H1 (cell line): Measurements from ENCODE around the gene ZBTB7A.

Experiments
- ATF2 ChIP-seq: IDR thresholded peaks from 2 replicates; pipeline ENCODE4 v1.6.1; 2012; ENCODE audit warnings: low read length, inconsistent platforms
- CBX5 ChIP-seq: fragments of 300-800, 300-1000 bp; sonication (generic); IDR thresholded peaks from 2 replicates; pipeline ENCODE4 v1.7.1; 2016; ENCODE audit warnings: antibody characterized with exemption, low read length, low read depth
- EP300 ChIP-seq, 2 experiments: IDR thresholded peaks; 1 replicate in 1 of 2; 2 replicates in 1 of 2; pipeline ENCODE4 v1.6.1; 2011 to 2012; ENCODE audit warnings: low read depth in 2 of 2, low read length in 2 of 2, mild to moderate bottlenecking in 2 of 2, borderline replicate concordance in 1 of 2, inconsistent platforms in 1 of 2, moderate library complexity in 1 of 2
- EZH2 ChIP-seq: fragments of 200-600 bp; sonication (generic); IDR thresholded peaks from 2 replicates; pipeline ENCODE4 v1.7.1; 2012; ENCODE audit warnings: low read depth, mild to moderate bottlenecking, moderate library complexity, low read length, inconsistent platforms; ENCODE audit not compliant: severe bottlenecking
- JUN ChIP-seq: IDR thresholded peaks from 2 replicates; pipeline ENCODE4 v1.6.1; 2011; ENCODE audit warnings: low read depth, mild to moderate bottlenecking, improper control_type of control experiment, low read length
- RAD21 ChIP-seq, 2 experiments: IDR thresholded peaks in 1 of 2; conservative IDR thresholded peaks in 1 of 2; 2 replicates each; pipeline ENCODE4 v1.6.1; 2011; ENCODE audit warnings: low read depth in 2 of 2, low read length in 2 of 2, improper control_type of control experiment in 1 of 2, inconsistent platforms in 1 of 2, mild to moderate bottlenecking in 1 of 2, moderate library complexity in 1 of 2
- TAF1 ChIP-seq: IDR thresholded peaks from 2 replicates; pipeline ENCODE4 v1.6.1; 2011; ENCODE audit warnings: mild to moderate bottlenecking, low read depth, low read length
- YY1 ChIP-seq: IDR thresholded peaks from 2 replicates; pipeline ENCODE4 v1.6.1; 2011; ENCODE audit warnings: low read depth, mild to moderate bottlenecking, low read length
- TF ChIP-seq, protein P1 (sequence below), 3 experiments: IDR thresholded peaks; 1 replicate in 2 of 3; 2 replicates in 1 of 3; pipeline versions ENCODE4 v1.5.1 to v1.6.1; 2011; ENCODE audit warnings: low read length in 3 of 3, mild to moderate bottlenecking in 3 of 3, inconsistent platforms in 2 of 3, low read depth in 1 of 3, moderate library complexity in 1 of 3; ENCODE audit not compliant: insufficient read depth in 1 of 3; ENCODE audit errors: control extremely low read depth in 1 of 3

- no peak for TF ChIP-seq YY1
- TF ChIP-seq, protein P1, sequence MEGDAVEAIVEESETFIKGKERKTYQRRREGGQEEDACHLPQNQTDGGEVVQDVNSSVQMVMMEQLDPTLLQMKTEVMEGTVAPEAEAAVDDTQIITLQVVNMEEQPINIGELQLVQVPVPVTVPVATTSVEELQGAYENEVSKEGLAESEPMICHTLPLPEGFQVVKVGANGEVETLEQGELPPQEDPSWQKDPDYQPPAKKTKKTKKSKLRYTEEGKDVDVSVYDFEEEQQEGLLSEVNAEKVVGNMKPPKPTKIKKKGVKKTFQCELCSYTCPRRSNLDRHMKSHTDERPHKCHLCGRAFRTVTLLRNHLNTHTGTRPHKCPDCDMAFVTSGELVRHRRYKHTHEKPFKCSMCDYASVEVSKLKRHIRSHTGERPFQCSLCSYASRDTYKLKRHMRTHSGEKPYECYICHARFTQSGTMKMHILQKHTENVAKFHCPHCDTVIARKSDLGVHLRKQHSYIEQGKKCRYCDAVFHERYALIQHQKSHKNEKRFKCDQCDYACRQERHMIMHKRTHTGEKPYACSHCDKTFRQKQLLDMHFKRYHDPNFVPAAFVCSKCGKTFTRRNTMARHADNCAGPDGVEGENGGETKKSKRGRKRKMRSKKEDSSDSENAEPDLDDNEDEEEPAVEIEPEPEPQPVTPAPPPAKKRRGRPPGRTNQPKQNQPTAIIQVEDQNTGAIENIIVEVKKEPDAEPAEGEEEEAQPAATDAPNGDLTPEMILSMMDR (IDR thresholded peaks at IDR 0.05; ENCODE audit: control extremely low read depth in 1 of 3, insufficient read depth in 1 of 3, low read depth in 1 of 3, low read length in 3 of 3), result no peak
- TF ChIP-seq TAF1, result no peak
- no peak for TF ChIP-seq RAD21 (IDR thresholded peaks at IDR 0.05 in 1 of 2, conservative IDR thresholded peaks at IDR 0.05 in 1 of 2; ENCODE audit: low read depth in 2 of 2, low read length in 2 of 2)
- no peak for TF ChIP-seq JUN
- no peak for TF ChIP-seq CBX5
- no peak for TF ChIP-seq EP300 (IDR thresholded peaks at IDR 0.05; ENCODE audit: borderline replicate concordance in 1 of 2, low read depth in 2 of 2, low read length in 2 of 2)
- TF ChIP-seq ATF2, result no peak
- TF ChIP-seq EZH2, result no peak
Observed at GRCh38 chr19:4061178-4061682, 5.5 kb downstream of the ZBTB7A start.
